GM23248 (cell line): ENCODE results near the gene HOXA2.

ENCODE experiments used
- EZH2 ChIP-seq: fragments of 200-600 bp; sonication (generic); IDR thresholded peaks from 2 replicates; pipeline ENCODE4 v1.6.1; 2018; ENCODE audit warnings: antibody characterized with exemption, mild to moderate bottlenecking; ENCODE audit not compliant: insufficient read depth, poor library complexity, severe bottlenecking
- EZH2phosphoT487 ChIP-seq: fragments of 200-600 bp; sonication (generic); IDR thresholded peaks from 2 replicates; pipeline ENCODE4 v1.6.1; 2018; ENCODE audit warnings: antibody characterized with exemption, moderate library complexity, mild to moderate bottlenecking, low read depth; ENCODE audit not compliant: insufficient read depth

DNA sequence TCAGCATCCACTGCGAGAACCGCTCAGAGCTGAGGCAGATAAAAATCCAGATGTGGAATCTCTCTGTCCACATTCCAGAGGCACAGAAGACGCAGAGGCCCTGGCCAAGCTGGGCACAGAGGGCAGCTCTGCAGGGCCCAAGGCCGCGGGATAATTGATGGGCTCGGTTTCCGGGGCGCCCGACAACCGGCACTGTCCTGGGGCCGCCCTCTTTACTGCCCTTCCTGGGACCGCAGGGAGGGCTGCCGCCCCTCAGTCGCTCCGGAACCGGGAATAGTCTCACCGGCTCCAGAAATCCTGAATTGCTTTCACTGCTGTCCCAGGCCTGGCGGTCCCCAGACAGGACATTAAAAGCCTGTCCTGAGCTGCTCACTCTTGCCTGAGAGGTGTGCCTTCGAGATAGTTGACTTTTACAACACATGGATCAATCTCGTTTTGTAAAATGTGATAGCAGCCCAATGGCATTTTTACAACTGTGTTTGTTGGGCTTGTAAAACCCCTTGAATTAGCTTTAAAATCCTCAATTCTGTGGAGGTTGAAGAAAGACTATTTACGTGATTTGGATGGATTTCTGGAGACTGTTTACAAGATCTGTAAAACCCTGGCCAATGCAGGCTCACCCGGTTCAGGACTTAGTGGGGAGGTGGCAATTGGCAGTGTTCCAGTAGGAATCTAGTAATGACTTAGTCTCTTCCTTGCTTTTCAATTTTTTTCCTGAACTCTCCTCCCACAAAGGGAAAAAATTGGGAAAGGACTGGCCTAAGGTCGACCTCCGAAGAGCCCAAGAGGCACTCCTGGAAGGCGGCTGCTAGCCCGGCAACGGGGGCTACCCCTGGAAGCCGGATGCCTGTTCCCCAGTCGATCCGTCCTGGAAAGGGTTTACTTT lies 46.5 kb upstream of the HOXA2 start:
- no peak for TF ChIP-seq EZH2
- TF ChIP-seq EZH2phosphoT487 = 0 out of 2 replicates have a peak, but pooled peaks have one; percentile 5
